Non-pigmented ciliary epithelial cell (primary cell): ENCODE data around the gene TMEM115.

ENCODE experiments used
- DNase-seq: peaks from one replicate; pipeline ENCODE4 v3.0.0-alpha.2; 2010; ENCODE audit warnings: low read depth

The TMEM115 gene, protein sequence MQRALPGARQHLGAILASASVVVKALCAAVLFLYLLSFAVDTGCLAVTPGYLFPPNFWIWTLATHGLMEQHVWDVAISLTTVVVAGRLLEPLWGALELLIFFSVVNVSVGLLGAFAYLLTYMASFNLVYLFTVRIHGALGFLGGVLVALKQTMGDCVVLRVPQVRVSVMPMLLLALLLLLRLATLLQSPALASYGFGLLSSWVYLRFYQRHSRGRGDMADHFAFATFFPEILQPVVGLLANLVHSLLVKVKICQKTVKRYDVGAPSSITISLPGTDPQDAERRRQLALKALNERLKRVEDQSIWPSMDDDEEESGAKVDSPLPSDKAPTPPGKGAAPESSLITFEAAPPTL

DNA sequence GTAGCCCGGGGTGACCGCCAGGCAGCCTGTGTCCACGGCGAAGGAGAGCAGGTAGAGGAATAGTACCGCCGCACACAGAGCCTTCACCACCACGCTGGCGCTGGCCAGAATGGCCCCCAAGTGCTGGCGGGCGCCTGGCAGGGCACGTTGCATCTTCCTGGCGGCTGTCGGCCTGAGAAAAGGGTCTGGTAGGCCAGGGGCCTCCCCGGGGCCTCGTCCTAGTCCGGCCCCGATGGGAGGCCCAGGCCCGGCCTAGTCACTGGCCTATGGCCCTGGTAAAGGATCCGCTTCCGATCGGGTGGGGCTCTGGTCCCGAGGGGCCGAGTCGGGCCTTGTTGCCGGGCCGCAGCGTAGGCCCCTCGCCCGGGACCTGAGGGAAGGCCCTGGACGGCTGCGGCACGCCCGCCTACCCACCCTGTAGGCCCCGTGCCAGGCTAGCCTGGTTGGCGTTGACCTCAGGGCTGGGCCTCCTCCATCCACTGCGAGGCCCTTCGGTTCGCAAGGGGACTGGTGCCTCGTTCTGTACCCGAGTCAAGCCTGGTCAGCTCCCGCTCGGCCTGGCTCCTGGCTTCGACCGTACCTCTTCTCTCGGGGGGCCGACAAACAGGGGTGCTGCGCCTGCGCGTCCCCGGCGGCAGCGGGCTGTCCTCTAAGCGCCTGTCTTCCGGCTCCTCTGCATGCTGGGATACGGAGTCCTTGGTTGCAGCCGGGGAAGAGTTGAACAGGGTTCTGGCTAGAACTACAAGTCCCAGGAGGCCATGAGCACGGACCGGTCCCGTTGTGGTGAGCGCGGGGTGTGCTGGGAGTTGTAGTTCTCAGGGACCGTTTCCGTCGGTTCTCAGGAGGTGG is at the start of gene TMEM115:
Gene TMEM115 (minus strand): TSS at position 611 of the 849 bp plus-strand sequence. CDS start 458 bp downstream, at position 153.
- peak; percentile 97 for DNase-seq

DNA sequence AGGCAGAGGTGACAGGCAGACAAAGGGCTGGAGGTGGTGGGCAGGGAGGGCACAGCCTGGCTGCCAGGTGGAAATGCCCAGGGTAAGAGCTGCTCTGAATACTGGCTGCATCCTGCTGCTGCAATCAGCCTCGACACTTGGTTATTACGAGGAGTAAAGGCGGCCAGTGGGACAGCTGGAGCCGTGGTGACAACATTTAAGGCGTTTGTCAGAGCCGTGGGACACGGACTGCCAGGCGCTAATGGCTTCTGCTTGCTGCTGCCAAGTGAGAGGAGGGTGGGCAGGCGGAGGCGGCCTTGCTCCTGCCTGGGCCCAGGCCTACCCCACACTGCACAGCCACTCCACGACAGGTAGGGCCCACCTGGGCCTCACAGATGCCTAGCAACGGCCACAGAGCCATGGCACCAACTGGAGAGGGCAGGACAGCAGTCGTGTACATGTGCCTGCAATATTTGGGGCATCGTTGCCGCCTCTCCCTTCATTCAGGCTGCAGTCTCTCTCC is 49.2 kb upstream of the TMEM115 start:
- DNase-seq, result no peak

DNA sequence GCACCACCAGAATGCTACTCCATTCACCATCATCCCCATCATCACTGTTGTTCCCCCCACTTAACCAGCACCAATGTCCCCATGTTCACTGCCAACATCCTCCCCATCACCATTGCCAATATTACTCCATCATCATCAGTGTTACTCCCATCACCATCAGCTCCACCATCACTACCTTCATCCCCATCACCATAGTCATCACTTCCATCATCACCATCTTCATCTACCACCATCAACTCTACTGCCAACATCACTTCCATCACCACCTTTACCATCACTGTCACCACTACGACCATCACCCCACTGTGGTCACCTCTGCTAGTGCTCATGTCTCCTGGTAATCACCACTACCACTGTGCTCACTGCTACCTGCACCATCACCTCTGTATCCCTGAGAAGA is 47.2 kb upstream of the TMEM115 start:
- DNase-seq, result no peak

DNA sequence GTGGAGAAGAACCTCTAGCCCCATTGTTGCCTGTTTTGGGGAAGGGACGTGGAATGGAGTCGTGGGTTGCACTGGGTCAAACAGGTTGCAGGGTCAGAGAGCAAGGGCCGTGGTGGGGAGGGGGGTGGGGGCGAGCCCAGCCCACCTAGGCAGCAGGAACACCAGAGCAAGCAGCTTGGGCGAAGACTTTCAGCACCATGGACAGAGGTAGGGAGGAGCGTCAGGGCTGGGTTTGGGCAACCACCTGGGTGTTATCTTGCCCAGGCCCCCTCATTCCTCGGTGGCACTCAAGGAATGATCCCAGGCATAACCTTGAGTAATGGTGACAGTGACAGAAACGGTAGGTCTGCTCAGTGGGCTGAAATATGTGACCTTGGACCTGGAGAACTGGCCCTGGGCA is 45.9 kb upstream of the TMEM115 start:
- DNase-seq, result no peak

DNA sequence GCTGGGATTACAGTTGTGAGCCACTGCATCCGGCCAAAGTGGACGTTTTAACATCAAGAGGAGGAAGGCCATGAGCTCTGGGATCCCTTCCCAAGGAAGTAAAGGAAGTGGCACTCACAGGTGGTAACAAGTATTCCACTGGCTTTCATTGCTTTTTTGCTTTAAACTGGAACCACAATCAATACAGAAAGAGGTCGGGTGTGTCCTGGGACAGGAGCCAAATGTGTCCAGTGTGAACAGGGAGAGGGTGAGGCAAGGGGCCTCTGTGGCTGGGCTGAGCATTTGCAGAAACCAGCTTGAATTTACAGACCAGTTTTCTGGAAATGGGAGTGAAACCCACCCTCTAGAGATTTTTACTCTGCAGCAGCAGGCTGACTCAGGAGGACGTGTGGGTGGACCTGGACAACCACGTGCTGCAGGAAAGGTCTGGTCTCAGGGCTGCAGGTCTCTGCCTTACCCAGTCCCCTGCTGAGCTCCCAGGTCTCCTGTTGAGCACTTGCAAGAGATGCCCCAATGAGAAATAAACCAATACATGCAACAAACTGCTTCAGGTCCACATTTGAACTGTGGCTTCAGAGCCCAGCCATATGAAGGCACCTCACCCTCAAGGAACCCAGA is 42.8 kb upstream of the TMEM115 start:
- no peak for DNase-seq

DNA sequence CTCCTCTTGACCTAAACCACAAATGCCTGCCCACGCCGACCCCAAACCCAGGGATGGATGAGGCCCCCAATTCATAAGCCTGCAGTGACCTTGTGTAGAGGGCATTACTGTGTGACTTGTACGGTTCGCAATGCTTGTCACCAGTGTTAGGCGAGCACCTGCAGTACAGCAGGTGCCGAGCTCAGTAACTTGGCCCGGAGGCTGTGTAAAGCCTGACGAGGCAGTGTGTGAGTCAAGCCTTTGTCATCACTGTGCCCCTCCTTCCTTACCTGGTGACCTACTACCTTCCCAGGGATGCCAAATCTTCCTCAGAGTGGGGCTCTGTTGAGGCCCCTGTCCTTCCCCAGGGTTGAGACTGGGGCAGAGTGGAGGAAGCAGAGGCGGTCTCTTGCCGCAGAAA is 37.2 kb upstream of the TMEM115 start:
- no peak for DNase-seq

DNA sequence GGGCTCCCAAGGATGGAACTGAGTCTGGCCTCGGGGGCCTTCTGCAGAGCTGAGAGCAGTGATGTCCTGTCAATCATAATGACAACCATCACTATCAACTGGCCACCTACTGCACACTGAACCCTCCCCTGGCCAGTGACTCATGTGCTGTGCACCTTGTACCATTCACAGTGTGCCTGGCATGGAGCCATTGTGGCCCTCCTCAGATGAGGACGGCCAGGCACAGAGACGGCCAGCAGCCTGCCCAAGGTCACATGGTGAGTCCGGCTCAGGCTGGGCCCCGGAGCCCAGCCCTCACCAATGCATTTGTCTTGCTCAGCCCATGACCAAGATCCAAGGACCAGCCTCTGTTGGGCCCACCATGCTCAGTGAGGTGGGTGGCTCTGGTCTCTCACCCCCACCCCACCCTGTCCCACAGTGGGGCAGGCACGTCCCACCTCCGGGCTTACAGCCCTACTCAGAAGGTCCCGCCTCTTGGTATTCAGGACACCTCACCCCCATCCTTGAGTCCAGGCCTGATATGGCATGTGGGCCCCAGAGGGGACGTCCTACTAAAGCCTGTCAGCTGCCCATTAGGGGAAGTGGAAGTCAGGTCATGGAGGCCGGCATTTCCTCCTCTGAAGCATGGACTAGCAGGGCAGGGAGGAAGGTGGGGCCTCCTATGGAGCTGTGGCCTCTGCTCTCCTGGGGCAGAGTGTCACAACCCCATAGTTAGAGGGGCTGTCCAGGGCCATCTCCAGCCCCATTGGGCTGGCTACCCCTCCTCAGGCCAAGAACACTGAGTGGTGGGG is 35.9 kb upstream of the TMEM115 start:
- no peak for DNase-seq

DNA sequence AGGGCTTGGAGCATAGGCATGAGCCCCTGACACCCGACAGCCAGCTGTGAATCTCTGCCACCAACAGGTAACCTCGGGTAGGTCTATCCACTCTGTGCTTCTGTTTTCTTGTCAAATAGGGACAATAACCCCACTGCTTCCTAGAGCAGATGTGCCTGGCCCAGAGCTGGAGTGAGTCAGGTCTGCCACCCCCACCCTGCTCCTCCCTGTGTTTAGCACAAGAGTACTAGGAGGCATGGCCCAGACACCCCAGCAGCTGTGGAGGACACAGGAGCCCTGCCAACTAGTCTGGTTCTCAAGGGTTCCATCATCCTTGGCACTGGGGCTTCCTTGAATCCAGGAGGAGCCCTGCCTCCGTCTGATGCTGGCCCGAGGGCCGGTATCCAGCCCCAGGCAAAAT is 33.7 kb upstream of the TMEM115 start:
- DNase-seq, result no peak

DNA sequence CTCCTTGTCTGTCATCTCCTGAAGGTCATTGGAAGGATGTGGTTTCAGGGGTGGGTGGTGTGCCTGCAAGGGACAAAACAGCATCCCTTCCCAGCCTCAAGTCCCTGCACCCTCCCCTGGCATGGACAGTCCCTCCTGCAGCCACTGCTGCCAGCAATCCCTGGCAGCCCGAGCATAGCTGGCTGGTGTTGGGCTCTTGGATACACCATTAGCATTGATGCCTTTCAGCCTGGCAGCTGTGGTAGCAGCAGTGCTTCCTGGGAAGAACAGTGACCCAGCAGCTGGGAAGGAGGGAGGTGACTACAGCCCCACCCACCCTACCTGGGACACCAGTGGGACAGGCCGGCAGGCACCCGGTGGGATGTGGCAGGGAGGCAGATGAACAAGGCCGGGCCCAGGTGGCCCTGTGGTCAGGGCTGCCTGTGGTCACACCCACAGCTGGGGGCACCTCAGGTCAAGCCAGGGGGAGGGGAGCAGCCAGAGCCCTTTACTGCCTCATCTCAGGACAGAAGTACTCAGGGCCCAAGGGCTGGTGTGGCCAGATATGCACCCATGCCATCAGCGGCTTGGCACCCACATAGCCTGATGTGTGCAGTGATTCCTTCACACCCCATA is 32.9 kb upstream of the TMEM115 start:
- DNase-seq, result no peak

DNA sequence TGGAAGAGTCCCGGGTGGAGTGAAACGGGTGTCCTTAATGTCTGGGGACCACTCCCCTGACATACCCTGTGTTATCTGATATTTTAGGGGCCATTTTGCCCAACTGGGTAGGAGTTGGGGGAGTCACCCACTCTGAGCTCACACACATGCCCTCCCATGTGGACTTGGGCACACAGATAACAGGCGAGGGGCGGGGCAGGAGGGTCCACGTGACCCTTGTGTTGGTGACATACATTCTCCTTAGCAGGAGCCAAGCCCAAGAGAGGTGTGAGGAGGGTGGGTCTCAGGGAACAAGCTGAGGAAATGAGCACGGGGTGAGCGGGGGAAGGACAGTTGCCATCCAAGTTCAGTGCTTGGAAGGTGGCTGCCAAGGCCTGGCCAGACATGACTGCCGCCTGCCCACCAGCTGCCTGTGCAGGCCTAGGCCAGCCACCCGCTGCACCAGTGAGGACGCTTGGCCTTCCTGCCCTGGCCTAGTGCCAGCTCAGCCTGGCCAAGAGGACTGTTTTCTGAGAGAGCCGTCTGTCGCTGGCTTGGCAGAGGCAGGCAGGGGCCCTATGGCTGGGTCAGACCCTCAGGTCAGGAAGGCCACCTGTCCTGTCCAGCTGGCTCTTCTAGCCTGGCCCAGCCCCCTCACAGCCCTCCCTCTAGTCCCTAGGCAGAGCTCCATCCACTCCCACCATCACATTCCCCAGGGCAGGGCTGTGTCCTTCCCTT is 31.3 kb upstream of the TMEM115 start:
- DNase-seq, result no peak

DNA sequence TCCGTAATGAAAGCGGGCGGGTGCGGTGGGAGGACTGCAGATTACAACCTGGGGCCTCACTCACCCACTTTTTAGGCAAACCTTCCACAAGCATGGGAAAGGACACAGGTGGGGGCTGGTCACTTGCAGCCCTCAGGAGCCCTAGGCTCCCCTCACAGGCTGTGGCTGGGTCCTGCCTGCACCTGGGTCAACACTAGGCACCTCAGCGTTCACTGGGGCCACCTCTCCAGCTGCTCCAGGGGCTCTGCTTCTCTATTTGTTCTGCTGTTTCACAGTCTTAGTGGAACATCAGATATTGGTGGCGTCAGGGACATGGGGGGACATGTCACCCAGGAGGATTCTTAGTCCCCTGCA is 30.1 kb upstream of the TMEM115 start:
- no peak for DNase-seq

DNA sequence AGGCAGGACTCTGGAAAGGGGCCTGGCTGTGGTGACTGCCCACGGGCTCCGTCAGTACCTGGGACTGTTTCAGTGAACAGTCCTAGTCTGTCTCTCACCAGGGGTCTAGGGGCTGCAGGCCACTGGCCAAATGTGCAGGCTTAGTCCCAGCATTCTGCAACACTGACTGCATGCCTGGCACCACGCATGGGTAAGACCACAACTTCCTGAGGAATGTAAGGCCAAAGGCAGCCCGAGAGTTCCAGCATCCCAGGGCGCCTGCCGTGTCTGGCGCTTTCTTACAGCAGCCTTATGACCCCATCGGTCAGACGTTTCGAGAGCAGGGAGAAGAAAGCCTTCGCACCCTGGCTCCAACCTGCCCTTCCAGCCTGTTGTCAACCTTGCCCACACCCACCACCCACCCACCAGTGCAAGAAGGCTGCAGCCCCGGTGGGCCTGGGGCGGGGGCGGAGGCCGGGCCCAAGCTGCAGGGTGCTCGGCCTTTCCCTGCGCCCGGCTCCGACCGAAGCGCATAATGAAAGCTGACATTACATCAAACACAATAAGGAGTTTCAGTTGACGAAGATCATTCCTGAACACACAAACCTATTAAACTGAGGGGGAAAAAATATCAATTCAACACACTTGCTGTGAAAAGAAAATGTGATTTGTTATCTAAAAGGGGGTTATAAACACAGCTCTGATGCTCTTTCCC is 29.5 kb upstream of the TMEM115 start:
- DNase-seq, result no peak

DNA sequence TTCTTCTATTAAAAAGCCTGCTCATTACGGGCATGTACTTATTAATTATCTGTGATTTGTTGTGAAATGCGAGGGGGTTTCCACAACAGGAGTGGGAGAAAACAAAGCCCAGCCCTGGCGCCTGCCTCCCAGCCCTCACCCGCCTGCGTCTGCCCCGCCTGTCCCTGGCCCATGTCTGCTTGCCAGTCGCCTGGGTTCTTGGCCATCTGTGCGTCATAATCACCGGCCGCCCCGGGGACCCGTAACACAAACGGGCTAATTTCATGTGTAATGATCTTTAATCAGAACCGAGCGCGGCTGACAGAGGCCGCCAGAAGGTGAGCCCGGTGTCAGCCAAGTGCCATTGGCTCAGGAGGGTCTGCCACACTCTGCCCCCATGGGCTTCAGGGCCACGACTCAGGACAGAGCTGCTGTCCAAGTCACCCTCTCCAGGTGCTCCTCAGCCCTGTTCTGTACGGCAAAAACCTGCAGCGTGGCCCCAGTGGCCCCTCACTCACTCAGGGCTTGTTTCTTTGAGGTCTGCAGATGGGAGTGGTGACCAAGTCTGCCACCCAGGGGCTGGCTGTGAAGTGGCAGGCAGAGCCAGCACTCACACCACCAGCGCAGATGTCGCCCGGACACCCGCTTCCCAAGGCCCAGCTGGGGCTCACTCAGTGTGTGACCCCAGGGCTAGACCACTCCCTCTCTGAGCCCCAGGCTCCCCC is 28.8 kb upstream of the TMEM115 start:
- no peak for DNase-seq

DNA sequence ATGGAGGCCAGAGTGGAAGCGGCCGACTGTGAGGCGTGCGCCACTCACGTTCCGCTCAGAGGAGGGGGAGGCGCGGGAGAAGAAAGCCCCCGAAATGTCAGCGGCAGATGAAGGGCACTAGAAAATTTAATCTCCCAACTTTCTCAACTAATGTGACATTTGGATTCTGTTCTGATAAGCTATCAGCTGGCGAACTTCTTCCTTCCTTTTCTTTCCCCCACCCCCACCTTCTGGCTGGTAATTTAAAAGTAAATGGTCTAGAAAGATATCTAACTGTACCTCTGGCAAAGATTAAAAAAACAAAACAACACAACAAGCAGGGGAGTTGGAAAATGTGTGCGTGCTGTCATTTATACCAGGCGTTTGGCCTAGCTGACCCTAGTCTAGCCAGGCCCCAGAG is 26.4 kb upstream of the TMEM115 start:
- no peak for DNase-seq

DNA sequence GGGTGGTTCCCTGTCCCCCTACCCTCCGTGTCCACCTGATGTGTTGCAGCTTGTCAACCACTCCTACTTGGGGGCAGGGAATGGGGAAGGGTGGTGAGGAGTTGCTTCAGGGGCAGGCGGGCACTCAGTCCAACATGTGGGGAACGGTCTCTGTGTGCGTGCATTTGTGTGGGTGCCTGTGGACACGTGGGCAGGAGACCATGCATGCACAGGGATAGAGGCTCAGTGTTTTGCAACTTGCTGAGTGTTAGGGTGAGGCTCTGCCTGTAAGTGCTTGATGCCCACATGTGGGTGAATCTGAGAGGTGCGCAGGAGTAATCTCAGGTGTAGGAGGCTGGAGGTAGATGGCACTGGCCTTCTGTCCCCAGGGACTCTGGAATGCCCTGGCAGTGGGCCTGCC is 24.4 kb upstream of the TMEM115 start:
- DNase-seq, result no peak

DNA sequence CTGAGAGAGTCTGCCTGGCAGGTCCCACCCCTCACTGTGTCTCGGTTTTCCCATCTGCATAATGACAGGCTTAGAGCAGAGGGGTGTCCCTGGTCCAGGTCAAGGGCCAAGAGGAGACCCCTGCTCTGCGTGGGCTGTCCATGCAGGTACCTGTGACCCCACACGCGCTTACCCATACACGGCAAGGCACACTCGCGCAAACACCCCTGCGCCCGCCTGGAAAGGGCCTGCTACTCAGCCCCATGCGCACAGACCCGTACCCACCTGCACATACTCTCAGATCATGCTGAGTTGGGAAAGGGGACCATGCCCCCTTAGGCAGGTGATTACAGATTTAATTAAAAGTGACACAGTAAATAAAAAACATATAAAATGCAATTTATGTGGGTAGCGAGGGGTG is 23.4 kb upstream of the TMEM115 start:
- no peak for DNase-seq

DNA sequence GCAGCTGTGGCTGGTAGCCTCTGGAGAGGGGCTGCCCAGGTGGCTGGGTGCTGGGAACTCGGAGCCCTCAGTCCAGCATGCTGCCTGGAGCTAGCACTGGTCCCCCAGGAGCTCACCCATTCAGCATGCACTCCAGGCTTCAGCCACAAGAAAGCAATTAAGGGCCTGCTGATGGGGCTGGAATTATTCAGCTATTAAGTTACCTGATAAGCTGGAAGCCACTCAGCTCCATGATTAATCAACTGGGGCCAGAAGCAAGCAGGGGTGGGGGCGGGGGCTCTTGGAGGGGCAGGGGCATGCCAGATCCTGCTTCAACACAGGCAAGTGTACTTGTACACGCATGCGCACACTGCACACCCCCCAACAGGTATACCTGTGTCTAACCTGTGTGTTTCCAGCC is 22.1 kb upstream of the TMEM115 start:
- no peak for DNase-seq

DNA sequence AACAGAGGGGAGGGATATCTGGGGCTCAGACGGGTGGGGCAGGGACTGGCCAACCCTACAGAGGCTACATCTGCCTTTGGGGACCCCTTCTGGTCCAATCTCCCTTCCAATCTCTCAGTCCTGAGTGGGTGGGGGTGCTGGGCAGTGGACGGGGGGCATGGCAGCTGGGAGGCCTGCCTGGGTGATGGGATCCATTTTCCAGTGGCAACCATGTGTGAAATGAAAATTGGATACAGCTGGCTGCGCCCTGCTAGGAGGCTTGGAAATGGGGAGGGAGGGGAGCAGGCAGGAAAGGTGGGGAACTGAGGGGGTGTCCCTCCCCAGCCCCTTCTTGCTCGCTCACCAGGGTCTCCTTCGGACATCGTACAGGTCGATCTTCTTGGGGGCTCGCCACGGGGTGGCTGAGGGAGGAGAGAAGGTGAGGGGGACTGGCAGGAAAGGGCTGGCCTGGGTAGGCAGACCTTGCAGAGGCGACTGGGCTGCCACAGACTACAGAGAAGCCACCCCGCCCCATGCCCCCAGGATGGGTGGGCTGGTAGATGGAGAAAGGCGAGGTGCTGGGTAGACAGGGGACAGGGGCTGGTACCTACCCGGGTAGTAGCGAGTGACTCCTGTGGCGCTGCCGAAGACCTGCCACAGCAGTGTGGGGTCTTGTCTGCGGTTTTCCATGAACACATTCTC is 21.2 kb upstream of the TMEM115 start:
- DNase-seq, result no peak

DNA sequence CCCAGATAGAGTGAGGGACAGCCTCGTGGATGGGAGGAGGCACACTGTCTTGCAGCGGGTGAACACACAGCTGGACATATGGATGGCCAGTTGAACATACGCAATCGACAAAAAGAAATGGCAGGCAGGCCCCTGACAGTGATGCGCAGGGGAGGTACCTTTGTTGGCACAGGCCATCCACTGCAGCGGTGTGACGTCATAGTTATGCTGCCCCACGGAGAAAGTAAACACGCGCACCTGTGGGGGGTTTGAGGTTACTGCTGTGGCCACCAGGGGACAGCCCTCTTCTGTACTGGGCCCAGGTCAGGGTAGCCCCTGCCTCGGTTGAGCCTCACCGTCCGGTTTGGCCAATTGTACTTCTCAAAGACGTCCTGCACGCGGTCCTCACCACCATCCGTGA is 19.4 kb upstream of the TMEM115 start:
- DNase-seq, result no peak
